GM12878 (cell line): Measurements from ENCODE around the gene INO80. TPM values are rescaled to one million over a fixed set of nuclear protein-coding genes. Genes with fewer than 3 reads are reported as not detected.

Source experiments
- ATAC-seq: fragments of 200-7000 bp; cut with Tn5 transposase; 3 replicates; pipeline ENCODE4 v1.9.1; 2020; ENCODE audit warnings: mild to moderate bottlenecking, moderate library complexity
- BruUV-seq: library from RNA; stranded (reverse); fragments of 400-500 nt; replicated peaks from 2 replicates; lab custom pipeline; 2021; lab: Mats Ljungman, UMichigan
- CTCF ChIA-PET: fragments of 300-600 bp; sonication (Branson Sonifier 250); formaldehyde crosslinking; extraction: SDS; loops from one replicate; lab custom pipeline; 2021; ENCODE audit warnings: inconsistent platforms; lab: Yijun Ruan, JAX
- POLR2A ChIA-PET: fragments of 350-600 bp; formaldehyde crosslinking; extraction: SDS; loops from one replicate; lab custom pipeline; 2021; ENCODE audit warnings: inconsistent platforms; lab: Charles Lee
- RAD21 ChIA-PET: fragments of 300-600 bp; sonication (Branson Sonifier 250); formaldehyde crosslinking; loops from one replicate; lab custom pipeline; 2023; ENCODE audit warnings: antibody characterized with exemption; ENCODE audit not compliant: unreplicated experiment; lab: Charles Lee
- SMC1A ChIA-PET: fragments of 300-600 bp; sonication (Branson Sonifier 250); formaldehyde crosslinking; loops from one replicate; lab custom pipeline; 2023; ENCODE audit not compliant: unreplicated experiment, uncharacterized antibody; lab: Charles Lee
- DNase-seq: peaks from one replicate; pipeline ENCODE4 v3.0.0-alpha.2; 2011; ENCODE audit warnings: low read depth, low spot score
- FAIRE-seq: peaks from 3 replicates; lab custom pipeline; 2011; peaks lifted over from hg19 to GRCh38; lab: Jason Lieb, UNC
- H2AFZ ChIP-seq: 2 replicates; pipeline ENCODE4 v1.6.0; 2011; ENCODE audit warnings: low read depth, low read length, control low read depth; ENCODE audit not compliant: control insufficient read depth
- H3K27ac ChIP-seq: 2 replicates; pipeline ENCODE4 v1.5.1; 2011; ENCODE audit warnings: control low read depth; ENCODE audit not compliant: control insufficient read depth, insufficient read depth
- H3K27me3 ChIP-seq, 2 experiments: replicated peaks in 1 of 2; 2 replicates each; pipeline versions ENCODE4 v1.6.0 to v1.6.1; 2011; ENCODE audit warnings: low read length in 1 of 2; ENCODE audit not compliant: control insufficient read depth in 2 of 2, insufficient read depth in 2 of 2
- H3K36me3 ChIP-seq, 2 experiments: 2 replicates each; pipeline ENCODE4 v1.5.1; 2011; ENCODE audit warnings: low read length in 1 of 2; ENCODE audit not compliant: control insufficient read depth in 2 of 2, insufficient read depth in 2 of 2
- H3K4me1 ChIP-seq: 2 replicates; pipeline ENCODE4 v1.6.1; 2011; ENCODE audit warnings: mild to moderate bottlenecking, low read length, moderate library complexity, mixed read lengths; ENCODE audit not compliant: control insufficient read depth, insufficient read depth
- H3K4me2 ChIP-seq: 2 replicates; pipeline ENCODE4 v1.6.0; 2011; ENCODE audit warnings: control low read depth; ENCODE audit not compliant: control insufficient read depth, insufficient read depth
- H3K4me3 ChIP-seq: fragments of 200-600 bp; sonication (generic); 2 replicates; pipeline ENCODE4 v1.5.1; 2016
- H3K79me2 ChIP-seq: 2 replicates; pipeline ENCODE4 v1.6.0; 2011; ENCODE audit warnings: low read length; ENCODE audit not compliant: control insufficient read depth, insufficient read depth
- H3K9ac ChIP-seq: 2 replicates; pipeline ENCODE4 v1.8.0; 2011; ENCODE audit warnings: low read length, control low read depth, mixed read lengths; ENCODE audit not compliant: control insufficient read depth, insufficient read depth
- H3K9me3 ChIP-seq: replicated peaks from 3 replicates; pipeline ENCODE4 v1.5.1; 2011; ENCODE audit warnings: mild to moderate bottlenecking, low read length; ENCODE audit not compliant: control insufficient read depth, insufficient read depth
- H4K20me1 ChIP-seq: 2 replicates; pipeline ENCODE4 v1.6.0; 2011; ENCODE audit not compliant: control insufficient read depth, insufficient read depth
- BCL11A ChIP-seq: IDR thresholded peaks from 2 replicates; pipeline ENCODE4 v1.6.1; 2011; ENCODE audit warnings: low read depth, low read length
- CBX3 ChIP-seq: fragments of 200-600 bp; sonication (generic); IDR thresholded peaks from 2 replicates; pipeline ENCODE4 v1.6.1; 2016; ENCODE audit warnings: low read depth, borderline replicate concordance
- CHD1 ChIP-seq: IDR thresholded peaks from 2 replicates; pipeline ENCODE4 v1.6.1; 2012; ENCODE audit warnings: low read depth, low read length, improper control_type of control experiment
- CHD2 ChIP-seq: IDR thresholded peaks from 2 replicates; pipeline ENCODE4 v1.6.1; 2011; ENCODE audit warnings: low read depth, low read length, improper control_type of control experiment, borderline replicate concordance
- ETV6 ChIP-seq, 2 experiments: fragments of 450-650 bp in 1 of 2; IDR thresholded peaks in 1 of 2; conservative IDR thresholded peaks in 1 of 2; 2 replicates each; pipeline ENCODE4 v1.6.1; 2014; ENCODE audit warnings: antibody characterized with exemption in 1 of 2, borderline replicate concordance in 1 of 2, low read depth in 1 of 2, mild to moderate bottlenecking in 1 of 2, moderate library complexity in 1 of 2
- HCFC1 ChIP-seq: fragments of 150-350 bp; IDR thresholded peaks from 2 replicates; pipeline ENCODE4 v1.6.1; 2014; ENCODE audit warnings: low read length
- IRF3 ChIP-seq: fragments of 450-650 bp; IDR thresholded peaks from 2 replicates; pipeline ENCODE4 v1.6.1; 2014; ENCODE audit warnings: mild to moderate bottlenecking
- IRF4 ChIP-seq: IDR thresholded peaks from 2 replicates; pipeline ENCODE4 v1.6.1; 2011; ENCODE audit warnings: low read depth, low read length
- JUND ChIP-seq: IDR thresholded peaks from 2 replicates; pipeline ENCODE4 v1.6.1; 2012; ENCODE audit warnings: low read depth, mild to moderate bottlenecking, low read length, improper control_type of control experiment, moderate library complexity
- MTA3 ChIP-seq: IDR thresholded peaks from 2 replicates; pipeline ENCODE4 v1.6.1; 2012; ENCODE audit warnings: low read length, inconsistent platforms, borderline replicate concordance
- PBX3 ChIP-seq: IDR thresholded peaks from 2 replicates; pipeline ENCODE4 v1.6.1; 2011; ENCODE audit warnings: mild to moderate bottlenecking, low read depth, low read length, moderate library complexity; ENCODE audit not compliant: insufficient replicate concordance
- PML ChIP-seq: IDR thresholded peaks from 2 replicates; pipeline ENCODE4 v1.6.1; 2012; ENCODE audit warnings: low read length, inconsistent platforms
- POLR2AphosphoS2 ChIP-seq: IDR thresholded peaks from 2 replicates; pipeline ENCODE4 v1.6.1; 2011; ENCODE audit warnings: low read depth, mild to moderate bottlenecking, low read length, improper control_type of control experiment, moderate library complexity
- RAD51 ChIP-seq: fragments of 450-650 bp; IDR thresholded peaks from 2 replicates; pipeline ENCODE4 v1.6.1; 2016; ENCODE audit warnings: moderate library complexity, mild to moderate bottlenecking, inconsistent platforms
- RCOR1 ChIP-seq: conservative IDR thresholded peaks from 2 replicates; pipeline ENCODE4 v1.6.1; 2012; ENCODE audit warnings: low read depth, low read length, improper control_type of control experiment
- SP1 ChIP-seq: IDR thresholded peaks from one replicate; pipeline ENCODE4 v1.6.1; 2011; ENCODE audit warnings: low read depth, low read length
- STAT3 ChIP-seq: IDR thresholded peaks from 2 replicates; pipeline ENCODE4 v1.6.1; 2011; ENCODE audit warnings: low read depth, low read length, improper control_type of control experiment
- TCF12 ChIP-seq: IDR thresholded peaks from 2 replicates; pipeline ENCODE4 v1.6.1; 2011; ENCODE audit warnings: low read depth, mild to moderate bottlenecking, low read length
- USF1 ChIP-seq: IDR thresholded peaks from 2 replicates; pipeline ENCODE4 v1.6.1; 2011; ENCODE audit warnings: borderline replicate concordance, low read depth, mild to moderate bottlenecking, moderate library complexity, mixed read lengths, low read length; ENCODE audit not compliant: insufficient read depth; ENCODE audit errors: extremely low read length
- ZNF274 ChIP-seq: IDR thresholded peaks from one replicate; pipeline ENCODE4 v1.8.0; 2011; ENCODE audit not compliant: insufficient read length, insufficient read depth
- WGBS: methylation state at CpG from one replicate; pipeline ENCODE4 v1.1.6; 2016; ENCODE audit warnings: low lambda C conversion rate; ENCODE audit not compliant: insufficient replicate concordance, insufficient coverage; ENCODE audit errors: missing lambda C conversion rate; 5-methylcytosine and 5-hydroxymethylcytosine counted together
- in situ Hi-C: fragments of 300-500 bp; cut with MboI; formaldehyde crosslinking; loops from 9 replicates; pipeline ENCODE4 v1.14.3; 2018; ENCODE audit warnings: mixed read lengths
- intact Hi-C: fragments of 100-400 bp; cut with micrococcal nuclease; formaldehyde crosslinking; loops from one replicate; pipeline ENCODE4 v1.14.2; 2022; ENCODE audit not compliant: unreplicated experiment
- polyA plus RNA-seq, 11 experiments: library from polyadenylated mRNA; depleted of rRNA in 4 of 11; unstranded in 6 of 11; stranded (reverse) in 5 of 11; fragments of >200 nt; fragmentation: Nextera tagmentation in 4 of 11; fragmentation: Illumina TruSeq in 1 of 11; extraction: Ambion mirVana in 4 of 11; extraction: Trizol in 1 of 11; gene quantifications; 1 replicate in 1 of 11; 2 replicates in 10 of 11; pipeline versions ENCODE4 v1.2.1 to v1.2.3, GENCODE V29; 2011 to 2016; ENCODE audit warnings: inconsistent platforms in 2 of 11, missing spikeins in 2 of 11, low read depth in 1 of 11
- total RNA-seq, 4 experiments: library from RNA; depleted of rRNA in 3 of 4; stranded (reverse); fragments of >200 nt in 3 of 4; fragmentation: Illumina TruSeq in 1 of 4; extraction: Trizol in 1 of 4; gene quantifications; 2 replicates each; pipeline versions ENCODE4 v1.2.1 to v1.2.3, GENCODE V29; 2013 to 2021

The INO80 gene
- total and polyA plus RNA-seq, 10 of the 15 experiments (the other 5 are each of a cell fraction or from before 2014, with no cell fraction given), result 4.5 to 25.0 (median 14.2) TPM

- POLR2A ChIA-PET, result no interaction called here
- ATAC-seq, result no peak
- no TSS peak for BruUV-seq
- no peak for FAIRE-seq
- H3K4me2 ChIP-seq, result no peak overlapping the region
- H3K27me3 ChIP-seq, result no peaks in the 10 kb centered on the region
- intact Hi-C loops, result no loop called here
- RAD21 ChIA-PET, result no interaction called here
- no peak for DNase-seq
- TF ChIP-seq CBX3 (no peak), TCF12 (no peak), HCFC1 (no peak), ZNF274 (no peak), IRF4 (no peak), JUND (no peak), CHD2 (no peak), STAT3 (no peak), RCOR1 (no peak), BCL11A (no peak), MTA3 (no peak), ETV6 (conservative IDR thresholded peaks at IDR 0.05 in 1 of 2, IDR thresholded peaks at IDR 0.05 in 1 of 2; ENCODE audit: borderline replicate concordance in 1 of 2, low read depth in 1 of 2) (no peak), PBX3 (no peak), IRF3 (no peak), SP1 (no peak), CHD1 (no peak), POLR2AphosphoS2 (no peak), PML (no peak), USF1 (no peak), RAD51 (no peak)
- SMC1A ChIA-PET, result no interaction called here
- H3K9me3 ChIP-seq, result no peaks in the 10 kb centered on the region
- WGBS, result 63% methylated on average over 5 of the region's 5 CpGs
- no peaks in the 10 kb centered on the region for H4K20me1 ChIP-seq
- H3K9ac ChIP-seq, result no peak overlapping the region
- H3K36me3 ChIP-seq, result no peaks in the 10 kb centered on the region
- H2AFZ ChIP-seq, result no peak overlapping the region
- no peaks in the 10 kb centered on the region for H3K4me1 ChIP-seq
- CTCF ChIA-PET, result interaction anchor here (0.7 kb wide), 1 partner anchor 1041 kb away, joined by 4 read pairs; no protein-coding TSS in a partner anchor
- no peaks in the 10 kb centered on the region for H3K79me2 ChIP-seq
- in situ Hi-C loops, result no loop called here
- no peak overlapping the region for H3K27ac ChIP-seq
- H3K4me3 ChIP-seq, result no peak overlapping the region
Observed at GRCh38 chr15:41124058-41124457, 8.0 kb upstream of the INO80 start.
